SK-N-MC (cell line): ENCODE results near the gene GATC.
A peak's percentile ranks its signal among the peaks of the same experiment; 100 is the strongest.

Experiments used
- DNase-seq: peaks from one replicate; pipeline ENCODE4 v3.0.0-alpha.2; 2011; ENCODE audit warnings: low read depth, low spot score
- H3K27ac ChIP-seq: fragments of 200-600 bp; sonication (generic); 2 replicates; pipeline ENCODE4 v1.5.1; 2016; ENCODE audit warnings: mixed run types
- H3K36me3 ChIP-seq: fragments of 200-600 bp; sonication (generic); 2 replicates; pipeline ENCODE4 v1.6.1; 2017; ENCODE audit warnings: antibody characterized with exemption, low read length, mixed read lengths; ENCODE audit not compliant: insufficient read depth
- H3K4me3 ChIP-seq: fragments of 200-600 bp; sonication (generic); 2 replicates; pipeline ENCODE4 v1.5.1; 2016
- H3K9ac ChIP-seq: fragments of 200-600 bp; sonication (generic); 2 replicates; pipeline ENCODE4 v1.8.0; 2017; ENCODE audit warnings: mixed run types, mixed read lengths; ENCODE audit not compliant: insufficient read length
- H3K9me3 ChIP-seq: fragments of 200-600 bp; sonication (generic); 2 replicates; pipeline ENCODE4 v1.6.1; 2017; ENCODE audit warnings: low read depth, mild to moderate bottlenecking, antibody characterized with exemption, low read length, moderate library complexity, mixed read lengths
- EZH2 ChIP-seq: fragments of 200-600 bp; sonication (generic); IDR thresholded peaks from one replicate; pipeline ENCODE4 v1.6.1; 2017; ENCODE audit warnings: antibody characterized with exemption
- FOXP2 ChIP-seq: optimal IDR thresholded peaks from 2 replicates; pipeline ENCODE3; 2011; ENCODE audit warnings: mild to moderate bottlenecking, moderate library complexity; ENCODE audit not compliant: insufficient read depth; ENCODE audit errors: extremely low read length, control extremely low read depth
- POLR2AphosphoS5 ChIP-seq: IDR thresholded peaks from 2 replicates; pipeline ENCODE4 v1.6.1; 2012; ENCODE audit warnings: mild to moderate bottlenecking, low read depth, low read length, borderline replicate concordance

Gene GATC

GRCh38 chr12:120445911-120446843 lies at the start of gene GATC, which contains the start of gene TRIAP1:
TSS of gene GATC (plus strand) at chr12:120446444. CDS start at chr12:120446481, 37 bp downstream.
TSS of gene TRIAP1 (minus strand) at chr12:120446384. CDS start at chr12:120446372, 12 bp downstream.
- Histone ChIP-seq H3K9me3 (no peaks in the 10 kb centered on the region), H3K9ac (peak within 1 kb of the TSS; percentile 96), H3K4me3 (peak within 1 kb of the TSS; percentile 94), H3K36me3 (peaks cover 55% of the 10 kb centered on the region), H3K27ac (peak within 1 kb of the TSS; percentile 67)
- TF ChIP-seq EZH2, result no peak
- peak; percentile 99 for TF ChIP-seq POLR2AphosphoS5
- no peak for DNase-seq

- DNase-seq, result no peak
- Histone ChIP-seq H3K27ac (no peak overlapping the region), H3K4me3 (no peak overlapping the region), H3K9me3 (no peaks in the 10 kb centered on the region), H3K9ac (no peak overlapping the region), H3K36me3 (no peaks in the 10 kb centered on the region)
- TF ChIP-seq FOXP2, result no peak
- TF ChIP-seq POLR2AphosphoS5, result no peak
- no peak for TF ChIP-seq EZH2
These were observed 48.3 kb upstream of the GATC start for GRCh38 chr12:120397824-120398540.

DNA sequence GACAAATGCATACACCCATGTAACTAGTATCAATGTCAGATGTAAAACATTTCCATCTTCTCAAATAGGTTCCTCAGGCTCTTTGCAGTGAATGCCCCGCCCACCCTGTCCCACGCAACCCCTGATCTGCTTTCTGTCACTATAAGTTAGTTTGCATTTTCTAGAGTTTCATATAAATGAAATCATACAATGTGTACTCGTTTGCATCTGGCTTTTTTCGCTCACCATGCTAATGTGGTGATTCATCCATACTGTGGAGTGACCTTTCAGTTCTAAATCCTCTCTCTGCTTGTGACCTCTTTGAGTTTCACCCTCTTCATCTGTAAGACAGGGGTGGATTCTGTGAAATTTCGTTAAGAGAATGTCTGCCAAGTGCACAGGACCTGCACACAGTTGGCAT lies 46.7 kb upstream of the GATC start:
- Histone ChIP-seq H3K36me3 (no peaks in the 10 kb centered on the region), H3K9me3 (no peaks in the 10 kb centered on the region), H3K27ac (no peak overlapping the region), H3K4me3 (no peak overlapping the region), H3K9ac (no peak overlapping the region)
- no peak for DNase-seq
- TF ChIP-seq POLR2AphosphoS5 (no peak), FOXP2 (no peak), EZH2 (no peak)

DNA sequence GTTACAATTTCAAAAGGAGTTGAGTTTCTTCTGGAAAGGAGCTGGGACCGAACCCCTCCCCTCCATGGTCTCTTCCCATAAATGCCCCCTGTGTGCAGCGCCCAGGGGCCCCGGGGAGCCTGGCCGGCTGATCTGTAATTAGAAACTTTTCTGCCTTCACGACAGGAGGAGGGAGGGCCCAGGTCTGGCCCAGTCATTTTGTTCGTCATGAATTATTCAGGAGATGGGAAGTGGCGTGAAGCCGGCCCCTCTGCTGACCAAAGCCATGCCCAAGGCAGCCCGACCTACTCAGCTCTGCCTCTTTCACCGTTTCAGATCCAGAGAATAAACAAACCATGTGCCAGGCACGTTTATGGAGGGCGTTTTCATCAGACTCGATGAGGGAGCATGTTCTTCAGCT lies 44.0 kb upstream of the GATC start:
- no peak overlapping the region for H3K4me3 ChIP-seq
- H3K36me3 ChIP-seq, result no peaks in the 10 kb centered on the region
- no peak overlapping the region for H3K27ac ChIP-seq
- peak overlapping the region; percentile 33 for H3K9ac ChIP-seq
- TF ChIP-seq FOXP2 (no peak), POLR2AphosphoS5 (no peak), EZH2 (no peak)
- DNase-seq, result no peak
- no peaks in the 10 kb centered on the region for H3K9me3 ChIP-seq

DNA sequence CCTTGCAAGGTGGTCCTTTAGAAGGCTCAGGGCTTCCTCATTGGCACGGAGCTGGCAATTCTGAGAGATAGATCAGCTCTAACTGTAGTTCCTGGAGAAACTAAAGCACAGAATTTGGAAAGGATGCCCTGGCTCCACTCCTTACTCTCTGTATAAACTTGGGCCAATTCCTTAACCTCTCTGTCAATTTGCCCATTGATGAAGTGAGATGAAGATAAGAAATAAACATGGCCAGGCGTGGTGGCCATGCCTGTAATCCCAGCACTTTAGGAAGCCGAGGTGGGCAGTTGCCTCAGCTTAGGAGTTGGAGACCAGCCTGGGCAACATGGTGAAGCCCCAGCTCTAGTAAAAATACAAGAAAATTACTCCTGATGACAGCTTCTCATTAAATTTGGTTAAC lies 42.4 kb upstream of the GATC start:
- H3K27ac ChIP-seq, result 0 out of 2 replicates have a peak overlapping the region, but pooled peaks have one; percentile 5
- no peak overlapping the region for H3K4me3 ChIP-seq
- no peak overlapping the region for H3K9ac ChIP-seq
- DNase-seq, result no peak
- no peak for TF ChIP-seq FOXP2
- no peak for TF ChIP-seq POLR2AphosphoS5
- no peak for TF ChIP-seq EZH2
- no peaks in the 10 kb centered on the region for H3K36me3 ChIP-seq
- no peaks in the 10 kb centered on the region for H3K9me3 ChIP-seq

GRCh38 chr12:120404271-120404670 lies 42.0 kb upstream of the GATC start:
- Histone ChIP-seq H3K9ac (no peak overlapping the region), H3K36me3 (no peaks in the 10 kb centered on the region), H3K27ac (no peak overlapping the region), H3K4me3 (no peak overlapping the region), H3K9me3 (no peaks in the 10 kb centered on the region)
- no peak for TF ChIP-seq FOXP2
- TF ChIP-seq POLR2AphosphoS5, result no peak
- no peak for TF ChIP-seq EZH2
- no peak for DNase-seq

DNA sequence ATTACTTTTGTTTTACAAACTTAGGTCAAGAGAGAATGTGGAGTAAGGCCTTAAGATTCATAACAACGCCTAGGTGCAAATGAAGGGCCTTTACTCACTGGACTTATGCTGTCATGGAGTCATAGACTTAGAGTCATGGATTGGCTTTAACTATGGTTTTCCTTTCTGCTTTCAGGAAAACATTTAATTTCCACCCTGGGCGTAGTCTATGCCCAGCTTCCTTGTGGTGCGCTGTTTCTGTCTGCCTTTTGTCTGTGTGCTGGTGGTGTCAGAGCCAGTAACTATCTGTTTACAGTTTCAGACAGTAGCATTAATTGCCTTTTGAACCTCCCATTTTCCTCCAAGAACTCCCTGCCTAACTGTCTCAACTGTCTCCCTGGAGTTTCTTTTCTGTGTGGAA lies 40.2 kb upstream of the GATC start:
- Histone ChIP-seq H3K4me3 (no peak overlapping the region), H3K36me3 (no peaks in the 10 kb centered on the region), H3K9me3 (no peaks in the 10 kb centered on the region), H3K27ac (no peak overlapping the region), H3K9ac (no peak overlapping the region)
- no peak for DNase-seq
- TF ChIP-seq EZH2 (no peak), POLR2AphosphoS5 (no peak), FOXP2 (no peak)

DNA sequence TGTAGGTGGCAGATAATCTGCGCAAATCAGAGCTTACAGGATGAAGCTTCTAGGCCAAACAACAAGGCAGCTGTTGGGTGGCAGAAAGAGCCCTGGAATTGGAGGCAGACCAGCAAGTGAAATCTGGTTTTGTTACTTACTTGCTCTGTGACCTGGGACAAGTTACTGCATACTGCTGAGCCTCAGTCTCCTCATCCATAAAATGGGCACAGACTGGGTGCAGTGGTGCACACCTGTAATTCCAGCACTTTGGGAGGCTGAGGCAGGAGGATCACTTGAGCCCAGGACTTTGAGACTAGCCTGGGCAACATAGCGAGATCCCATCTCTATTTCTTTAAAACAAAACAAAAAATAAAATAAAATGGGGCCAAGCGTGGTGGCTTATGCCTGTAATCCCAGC lies 39.7 kb upstream of the GATC start:
- Histone ChIP-seq H3K36me3 (no peaks in the 10 kb centered on the region), H3K9me3 (no peaks in the 10 kb centered on the region), H3K9ac (no peak overlapping the region), H3K4me3 (no peak overlapping the region), H3K27ac (no peak overlapping the region)
- no peak for DNase-seq
- TF ChIP-seq EZH2 (no peak), POLR2AphosphoS5 (no peak), FOXP2 (no peak)
